Ishikawa (cell line): ENCODE measurements around the gene RNF223.

Experiments used
- EGR1 ChIP-seq: IDR thresholded peaks from 2 replicates; pipeline ENCODE4 v1.6.1; 2012
- EP300 ChIP-seq: IDR thresholded peaks from 2 replicates; pipeline ENCODE4 v1.6.1; 2012; ENCODE audit warnings: borderline replicate concordance
- MAX ChIP-seq: IDR thresholded peaks from 2 replicates; pipeline ENCODE4 v1.6.1; 2012
- NFIC ChIP-seq: IDR thresholded peaks from 2 replicates; pipeline ENCODE4 v1.6.1; 2012
- RAD21 ChIP-seq: IDR thresholded peaks from 2 replicates; pipeline ENCODE4 v1.6.1; 2012; ENCODE audit warnings: low read depth
- TAF1 ChIP-seq: IDR thresholded peaks from 2 replicates; pipeline ENCODE4 v1.6.1; 2012; ENCODE audit warnings: low read depth, mild to moderate bottlenecking
- YY1 ChIP-seq: IDR thresholded peaks from 2 replicates; pipeline ENCODE4 v1.6.1; 2012; ENCODE audit warnings: low read depth

DNA sequence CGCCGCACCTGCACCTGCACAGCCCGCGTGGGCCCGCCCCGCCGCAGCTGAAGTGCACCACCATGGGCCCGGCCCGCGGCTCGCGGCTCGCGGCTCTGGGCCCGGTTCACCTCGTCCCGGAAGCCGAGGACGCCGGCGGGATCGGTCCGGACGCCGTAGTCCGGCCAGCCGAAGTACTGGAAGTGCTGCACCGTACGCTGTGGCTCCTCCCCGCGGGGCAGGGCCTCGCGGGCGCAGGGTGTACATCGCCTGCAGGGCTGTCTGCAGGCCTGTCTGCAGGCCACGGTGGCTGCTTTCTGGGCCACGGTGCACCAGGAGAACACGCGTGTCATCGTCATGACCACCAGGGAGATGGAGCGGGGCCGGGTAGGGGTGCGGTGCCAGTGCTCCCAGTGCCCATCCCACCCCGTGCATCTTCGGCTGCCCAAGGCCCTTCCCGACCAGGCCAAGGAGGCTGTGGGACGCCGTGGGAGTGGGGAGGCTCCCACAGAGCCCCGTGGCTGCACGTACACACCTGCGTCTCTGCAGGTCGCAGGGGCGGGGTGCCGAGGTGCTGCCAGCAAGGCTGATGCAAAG is 6.7 kb downstream of the RNF223 start:
- TF ChIP-seq RAD21 (no peak), NFIC (no peak), MAX (no peak), YY1 (no peak), TAF1 (no peak), EGR1 (no peak), EP300 (no peak)
